ACHN (cell line): ENCODE data around the gene BMP7.
"Not testable (repeated sequence)": the region's sequence is repeated elsewhere in the genome, so short reads cannot be mapped to it uniquely, and the experiment has no call there.

Source experiments
- DNase-seq: peaks from one replicate; pipeline ENCODE4 v3.0.0-alpha.2; 2015
- in situ Hi-C: cut with HindIII; loops from 2 replicates; pipeline ENCODE4 v1.10.0; 2017; ENCODE audit warnings: low sequenced_read_pairs, low pct_ligation_motif_present, low pct_unique_long_range_greater_than_20kb

BMP7 gene

GRCh38 chr20:57270204-57270984 lies 4.0 kb upstream of the BMP7 start:
- in situ Hi-C loops = no loop called here
- no peak for DNase-seq

DNA sequence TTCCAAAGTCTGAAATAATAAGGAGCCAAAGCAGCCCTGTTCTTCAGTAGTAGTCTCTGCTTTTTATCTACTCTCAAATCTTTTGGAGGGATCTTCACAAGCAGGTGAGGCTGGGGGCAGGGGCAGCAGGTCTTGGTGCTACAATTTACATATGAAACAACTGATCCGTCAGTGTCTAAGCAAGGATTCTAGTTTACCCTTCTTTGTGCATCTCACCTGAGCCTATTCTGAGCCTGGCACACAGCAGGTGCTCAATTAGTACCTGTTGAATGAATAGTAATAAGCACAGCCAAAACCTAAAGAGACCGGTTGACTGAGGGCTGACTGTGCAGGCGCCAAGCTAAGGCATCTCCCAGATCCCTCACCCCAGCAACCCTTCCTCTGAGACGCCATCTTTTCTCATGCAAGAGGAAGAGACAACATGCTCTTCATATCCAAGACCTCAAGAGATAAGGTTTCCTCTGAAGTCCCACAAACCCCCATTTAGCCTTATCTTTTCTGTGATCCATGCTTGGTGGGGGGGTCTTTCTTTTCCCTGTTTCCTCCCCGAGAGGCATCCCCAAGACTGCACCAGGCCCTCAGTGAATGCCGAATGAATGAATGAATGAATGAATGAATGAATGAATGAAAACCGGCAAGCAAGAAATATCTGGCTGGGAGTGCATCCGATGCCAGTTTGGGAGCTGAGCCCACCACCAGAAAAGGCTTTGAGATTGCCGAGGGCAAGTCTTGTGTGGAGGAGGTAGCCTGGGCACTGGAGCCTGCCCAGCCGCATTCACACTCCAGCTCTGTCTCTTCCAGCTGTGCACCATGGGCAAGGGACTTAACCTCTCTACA lies 2.9 kb upstream of the BMP7 start:
- in situ Hi-C loops = no loop called here

GRCh38 chr20:57268399-57269076 lies 2.1 kb upstream of the BMP7 start:
- in situ Hi-C loops = no loop called here
- DNase-seq = no peak

More for the DNA sequence above, 2.9 kb upstream of the BMP7 start:
- no peak for DNase-seq

GRCh38 chr20:57267158-57267821 lies 849 bp upstream of the BMP7 start:
- DNase-seq = no peak
- in situ Hi-C loops = no loop called here

DNA sequence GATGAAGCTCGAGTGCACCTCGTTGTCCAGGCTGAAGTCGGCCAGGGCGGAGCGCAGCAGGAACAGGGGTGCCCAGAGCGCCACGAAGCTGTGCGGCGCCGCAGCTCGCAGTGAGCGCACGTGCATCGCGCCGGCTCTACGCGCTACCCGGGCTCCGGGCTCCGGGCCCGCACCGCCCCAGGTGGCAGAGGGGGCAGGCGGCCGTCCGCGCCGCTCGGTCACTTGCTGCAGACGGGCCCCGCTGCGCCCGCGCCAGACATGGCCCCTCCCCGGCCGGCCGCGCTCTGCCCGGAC lies 497 bp downstream of the BMP7 start:
- DNase-seq = no peak
- in situ Hi-C loops = no loop called here

DNA sequence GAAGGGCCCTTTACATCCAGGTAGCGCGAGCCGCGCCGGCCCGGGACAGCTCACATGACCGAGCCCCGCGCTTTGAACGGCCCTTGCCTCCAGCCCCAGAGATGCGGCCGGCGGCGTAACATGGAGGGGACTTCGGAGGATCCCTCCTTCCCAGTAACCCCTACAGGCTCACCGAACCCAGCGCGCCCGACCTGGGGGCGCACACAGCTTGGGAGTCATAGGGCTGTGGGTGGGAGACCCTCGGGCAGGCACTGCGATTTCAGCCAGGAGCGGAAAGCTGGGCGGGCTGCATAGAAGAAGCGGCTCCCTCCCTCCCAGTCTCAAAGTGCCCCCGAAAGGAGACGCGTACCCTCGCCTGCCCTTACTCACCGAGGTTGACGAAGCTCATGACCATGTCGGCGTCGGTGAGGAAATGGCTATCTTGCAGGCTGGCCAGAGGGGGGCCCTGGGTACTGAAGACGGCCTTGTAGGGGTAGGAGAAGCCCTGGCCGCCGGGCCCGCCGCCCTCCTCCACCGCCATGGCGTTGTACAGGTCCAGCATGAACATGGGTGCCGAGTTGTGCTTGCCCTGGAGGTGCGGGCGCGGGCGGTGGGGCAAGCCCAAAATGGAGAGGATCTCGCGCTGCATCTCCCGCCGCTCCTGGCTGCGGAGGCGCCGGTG lies 975 bp downstream of the BMP7 start:
- DNase-seq = no peak
- in situ Hi-C loops = no loop called here

GRCh38 chr20:57264908-57265335 lies 1.5 kb downstream of the BMP7 start:
- in situ Hi-C loops, DNase-seq: not testable (repeated sequence)

- in situ Hi-C loops = no loop called here
- no peak for DNase-seq
Observed at GRCh38 chr20:57263801-57264792, 2.3 kb downstream of the BMP7 start.

- in situ Hi-C loops = no loop called here
- no peak for DNase-seq
Observed at GRCh38 chr20:57262784-57263609, 3.4 kb downstream of the BMP7 start.

DNA sequence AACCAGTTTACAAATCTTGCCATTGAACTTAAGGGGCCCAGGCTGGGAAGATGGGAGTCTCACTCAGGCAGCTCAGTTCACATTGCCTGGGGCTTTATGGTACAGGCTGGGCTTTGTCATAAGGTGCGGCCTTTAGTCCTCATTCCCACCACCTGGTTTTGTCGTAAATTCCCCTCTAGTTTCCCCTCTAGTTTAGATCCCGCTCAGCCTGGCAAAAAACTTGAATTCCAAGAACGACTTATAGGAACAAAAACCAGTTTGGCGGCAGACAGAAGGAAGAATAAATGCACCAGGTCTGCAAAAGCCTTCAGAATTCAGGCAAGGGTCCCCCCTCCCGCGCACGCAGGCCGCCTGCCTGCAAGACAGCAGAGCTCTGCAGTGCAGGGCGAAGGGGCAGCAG lies 4.1 kb downstream of the BMP7 start:
- DNase-seq = no peak
- in situ Hi-C loops = no loop called here

- in situ Hi-C loops = no loop called here
Observed at GRCh38 chr20:57261457-57262251, 4.8 kb downstream of the BMP7 start.

DNA sequence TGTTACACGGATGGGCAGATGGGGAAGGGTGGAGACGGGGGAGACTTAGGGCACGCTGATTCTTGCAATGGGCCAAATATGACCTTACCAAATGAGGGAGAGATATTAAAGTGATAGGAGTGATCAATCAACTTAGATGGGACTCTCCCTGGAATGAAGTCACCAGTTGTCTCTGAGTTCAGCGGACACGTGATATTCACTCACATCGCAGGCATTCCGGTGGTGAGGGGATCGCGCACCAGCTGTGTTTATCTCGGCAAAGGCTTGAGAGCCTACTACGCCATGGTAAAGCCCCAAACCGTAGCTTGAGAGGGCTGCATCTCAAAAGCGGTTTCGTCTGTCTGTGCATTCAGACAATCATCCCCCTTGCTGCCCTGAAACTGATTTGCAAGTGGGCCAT lies 5.5 kb downstream of the BMP7 start:
- DNase-seq = no peak
- in situ Hi-C loops = no loop called here

More at GRCh38 chr20:57261457-57262251, 4.8 kb downstream of the BMP7 start:
- no peak for DNase-seq

GRCh38 chr20:57259938-57260921 lies 6.2 kb downstream of the BMP7 start:
- in situ Hi-C loops = no loop called here
- no peak for DNase-seq

- in situ Hi-C loops = no loop called here
- no peak for DNase-seq
Observed at GRCh38 chr20:57259121-57259937, 7.1 kb downstream of the BMP7 start.
